MM.1S (cell line): ENCODE results near the gene FREM1.

Source experiments
- DNase-seq: peaks from one replicate; pipeline ENCODE4 v3.0.0-alpha.2; 2015
- H2AFZ ChIP-seq: fragments of 300-600 bp; sonication (generic); 2 replicates; pipeline ENCODE4 v1.6.0; 2016; ENCODE audit warnings: antibody characterized with exemption, low read length
- H3F3A ChIP-seq: fragments of 300-600 bp; sonication (generic); 2 replicates; pipeline ENCODE4 v1.6.1; 2016; ENCODE audit warnings: mild to moderate bottlenecking, antibody characterized with exemption, low read length, moderate library complexity, mixed read lengths; ENCODE audit not compliant: insufficient read depth
- H3K27ac ChIP-seq: fragments of 300-600 bp; sonication (generic); 2 replicates; pipeline ENCODE4 v1.5.1; 2016; ENCODE audit warnings: mild to moderate bottlenecking, low read length
- H3K27me3 ChIP-seq: fragments of 300-600 bp; sonication (generic); replicated peaks from 2 replicates; pipeline ENCODE4 v1.6.0; 2016; ENCODE audit warnings: low read length; ENCODE audit not compliant: insufficient read depth
- H3K36me3 ChIP-seq: fragments of 300-600 bp; sonication (generic); replicated peaks from 2 replicates; pipeline ENCODE4 v1.6.1; 2016; ENCODE audit warnings: mild to moderate bottlenecking, low read length, mixed read lengths; ENCODE audit not compliant: insufficient read depth
- H3K4me1 ChIP-seq: fragments of 300-600 bp; sonication (generic); 2 replicates; pipeline ENCODE4 v1.6.1; 2016; ENCODE audit warnings: low read length, mixed read lengths
- H3K4me2 ChIP-seq: fragments of 300-600 bp; sonication (generic); 2 replicates; pipeline ENCODE4 v1.6.0; 2016; ENCODE audit warnings: low read depth, low read length
- H3K4me3 ChIP-seq: fragments of 300-600 bp; sonication (generic); 2 replicates; pipeline ENCODE4 v1.5.1; 2016; ENCODE audit warnings: low read length, mixed read lengths
- H3K79me2 ChIP-seq: fragments of 300-600 bp; sonication (generic); 2 replicates; pipeline ENCODE4 v1.6.1; 2016; ENCODE audit warnings: mixed run types, low read length, mixed read lengths
- H3K9ac ChIP-seq: fragments of 300-600 bp; sonication (generic); 2 replicates; pipeline ENCODE4 v1.6.1; 2016; ENCODE audit warnings: low read length, mixed read lengths
- H3K9me2 ChIP-seq: fragments of 300-600 bp; sonication (generic); replicated peaks from 2 replicates; pipeline ENCODE4 v1.6.1; 2016; ENCODE audit warnings: mild to moderate bottlenecking, low read length, mixed read lengths; ENCODE audit not compliant: insufficient read depth
- H3K9me3 ChIP-seq: fragments of 300-600 bp; sonication (generic); replicated peaks from 2 replicates; pipeline ENCODE4 v1.6.1; 2016; ENCODE audit warnings: mild to moderate bottlenecking, low read length, mixed read lengths; ENCODE audit not compliant: insufficient read depth
- H4K20me1 ChIP-seq: fragments of 300-600 bp; sonication (generic); 2 replicates; pipeline ENCODE4 v1.6.1; 2016; ENCODE audit warnings: mild to moderate bottlenecking, low read length, moderate library complexity, mixed read lengths; ENCODE audit not compliant: insufficient read depth
- CTCF ChIP-seq: fragments of 300-600 bp; sonication (generic); IDR thresholded peaks from 2 replicates; pipeline ENCODE4 v1.5.1; 2016; ENCODE audit warnings: antibody characterized with exemption, low read length, mixed read lengths
- EZH2 ChIP-seq: fragments of 300-600 bp; sonication (generic); optimal IDR thresholded peaks from 2 replicates; pipeline ENCODE3; 2017; ENCODE audit warnings: low read depth, mild to moderate bottlenecking, antibody characterized with exemption, low read length, mixed read lengths
- EZH2phosphoT487 ChIP-seq: fragments of 300-600 bp; sonication (generic); IDR thresholded peaks from 2 replicates; pipeline ENCODE4 v1.6.1; 2018; ENCODE audit warnings: antibody characterized with exemption, low read length

The FREM1 gene

GRCh38 chr9:14747111-14747510, 163.1 kb downstream of the FREM1 start:
- DNase-seq = no peak
- H3K4me2 ChIP-seq = no peak overlapping the region
- no peak overlapping the region for H3K4me3 ChIP-seq
- no peaks in the 10 kb centered on the region for H3K27me3 ChIP-seq
- H3K9me2 ChIP-seq = no peaks in the 10 kb centered on the region
- no peaks in the 10 kb centered on the region for H4K20me1 ChIP-seq
- no peaks in the 10 kb centered on the region for H3K9me3 ChIP-seq
- H3K36me3 ChIP-seq = no peaks in the 10 kb centered on the region
- H3K9ac ChIP-seq = no peak overlapping the region
- H2AFZ ChIP-seq = no peak overlapping the region
- no peaks in the 10 kb centered on the region for H3K79me2 ChIP-seq
- H3K27ac ChIP-seq = no peak overlapping the region
- no peaks in the 10 kb centered on the region for H3K4me1 ChIP-seq
- TF ChIP-seq EZH2 (no peak), EZH2phosphoT487 (no peak), CTCF (no peak)
- no peaks in the 10 kb centered on the region for H3F3A ChIP-seq

- DNase-seq = no peak
- Histone ChIP-seq H3K4me2 (no peak overlapping the region), H3K36me3 (no peaks in the 10 kb centered on the region), H3F3A (no peaks in the 10 kb centered on the region), H3K27me3 (no peaks in the 10 kb centered on the region), H3K9ac (no peak overlapping the region), H3K79me2 (no peaks in the 10 kb centered on the region), H3K4me3 (no peak overlapping the region), H3K4me1 (no peaks in the 10 kb centered on the region), H3K9me2 (no peaks in the 10 kb centered on the region), H2AFZ (no peak overlapping the region), H3K9me3 (no peaks in the 10 kb centered on the region), H3K27ac (no peak overlapping the region), H4K20me1 (no peaks in the 10 kb centered on the region)
- no peak for TF ChIP-seq CTCF
- TF ChIP-seq EZH2 = no peak
- TF ChIP-seq EZH2phosphoT487 = no peak
These were observed 163.6 kb downstream of the FREM1 start for GRCh38 chr9:14746626-14747025.

GRCh38 chr9:14744768-14745167, 165.5 kb downstream of the FREM1 start:
- Histone ChIP-seq H3K4me3 (no peak overlapping the region), H3F3A (no peaks in the 10 kb centered on the region), H2AFZ (no peak overlapping the region)

More at GRCh38 chr9:14744768-14745167, 165.5 kb downstream of the FREM1 start:
- Histone ChIP-seq H3K36me3 (no peaks in the 10 kb centered on the region), H4K20me1 (no peaks in the 10 kb centered on the region), H3K9ac (no peak overlapping the region), H3K4me1 (no peaks in the 10 kb centered on the region), H3K79me2 (no peaks in the 10 kb centered on the region), H3K9me3 (no peaks in the 10 kb centered on the region), H3K4me2 (no peak overlapping the region), H3K27ac (no peak overlapping the region), H3K27me3 (no peaks in the 10 kb centered on the region), H3K9me2 (no peaks in the 10 kb centered on the region)
- no peak for DNase-seq
- TF ChIP-seq EZH2 = no peak
- no peak for TF ChIP-seq CTCF
- TF ChIP-seq EZH2phosphoT487 = no peak
